Panc1 (cell line): Measurements from ENCODE around the gene HORMAD2. TPM values are rescaled to one million over a fixed set of nuclear protein-coding genes. Genes with fewer than 3 reads are reported as not detected.

Experiments used
- ATAC-seq: fragments of 200-7000 bp; cut with Tn5 transposase; 2 replicates; pipeline ENCODE4 v1.9.1; 2020; ENCODE audit warnings: mild to moderate bottlenecking, moderate library complexity
- BruUV-seq: library from RNA; stranded (reverse); fragments of 400-500 nt; replicated peaks from 2 replicates; lab custom pipeline; 2021; lab: Mats Ljungman, UMichigan
- CTCF ChIA-PET: fragments of 300-600 bp; sonication (Branson Sonifier 250); formaldehyde crosslinking; loops from one replicate; lab custom pipeline; 2022; ENCODE audit warnings: antibody characterized with exemption; lab: Charles Lee
- POLR2A ChIA-PET: fragments of 300-600 bp; sonication (Branson Sonifier 250); formaldehyde crosslinking; loops from one replicate; lab custom pipeline; 2022; ENCODE audit warnings: antibody characterized with exemption; lab: Charles Lee
- DNase-seq: peaks from one replicate; pipeline ENCODE4 v3.0.0-alpha.2; 2010; ENCODE audit warnings: low read depth, low spot score
- H3K27ac ChIP-seq: 2 replicates; pipeline ENCODE4 v1.5.1; 2011; ENCODE audit warnings: mild to moderate bottlenecking, low read length, inconsistent platforms
- H3K27me3 ChIP-seq: fragments of 200-500 bp; sonication (Bioruptor generic); 2 replicates; pipeline ENCODE4 v1.6.0; 2014; ENCODE audit warnings: low read length, inconsistent platforms; ENCODE audit not compliant: control insufficient read depth, insufficient read depth
- H3K36me3 ChIP-seq: fragments of 200-500 bp; sonication (Bioruptor generic); 2 replicates; pipeline ENCODE4 v1.5.1; 2014; ENCODE audit warnings: inconsistent platforms, mild to moderate bottlenecking, low read length, moderate library complexity; ENCODE audit not compliant: control insufficient read depth, insufficient read depth
- H3K4me1 ChIP-seq: 2 replicates; pipeline ENCODE4 v1.5.1; 2011; ENCODE audit warnings: inconsistent platforms, mild to moderate bottlenecking, low read length, moderate library complexity; ENCODE audit not compliant: control insufficient read depth, insufficient read depth
- H3K4me3 ChIP-seq, 2 experiments: 2 replicates each; pipeline ENCODE4 v1.5.1; 2011 to 2012; ENCODE audit warnings: low read depth in 2 of 2, low read length in 2 of 2, mild to moderate bottlenecking in 2 of 2, inconsistent platforms in 1 of 2, moderate library complexity in 1 of 2
- H3K9me3 ChIP-seq: fragments of 200-500 bp; sonication (Bioruptor generic); 2 replicates; pipeline ENCODE4 v1.5.1; 2014; ENCODE audit warnings: low read depth, mild to moderate bottlenecking, inconsistent platforms, low read length, moderate library complexity; ENCODE audit not compliant: control insufficient read depth, insufficient read depth
- POLR2AphosphoS5 ChIP-seq: IDR thresholded peaks from 2 replicates; pipeline ENCODE4 v1.6.1; 2012; ENCODE audit warnings: mild to moderate bottlenecking, low read depth, low read length, moderate library complexity
- SIN3A ChIP-seq: IDR thresholded peaks from 2 replicates; pipeline ENCODE4 v1.6.1; 2012; ENCODE audit warnings: low read depth, mild to moderate bottlenecking, low read length, moderate library complexity, borderline replicate concordance; ENCODE audit not compliant: insufficient read depth
- TCF7L2 ChIP-seq: IDR thresholded peaks from 2 replicates; pipeline ENCODE4 v1.6.1; 2011; ENCODE audit warnings: mild to moderate bottlenecking, low read depth, low read length, inconsistent platforms
- in situ Hi-C: cut with HindIII; loops from 2 replicates; pipeline ENCODE4 v1.10.0; 2016; ENCODE audit warnings: low sequenced_read_pairs, low pct_unique_long_range_greater_than_20kb
- intact Hi-C: fragments of 100-400 bp; cut with micrococcal nuclease; formaldehyde crosslinking; loops from one replicate; pipeline ENCODE4 v1.10.0; 2022; ENCODE audit not compliant: unreplicated experiment
- total RNA-seq: library from RNA; stranded (reverse); gene quantifications from one replicate; pipeline ENCODE4 v1.2.1, GENCODE V29; 2021; ENCODE audit not compliant: unreplicated experiment
- TF ChIP-seq, protein P1 (sequence below), 2 experiments: IDR thresholded peaks; 2 replicates each; pipeline ENCODE4 v1.6.1; 2011 to 2012; ENCODE audit warnings: low read depth in 2 of 2, control low read depth in 1 of 2, low read length in 1 of 2, mild to moderate bottlenecking in 1 of 2, moderate library complexity in 1 of 2; ENCODE audit not compliant: insufficient read depth in 1 of 2
- TF ChIP-seq, protein P2 (sequence below): fragments of 450-650 bp; IDR thresholded peaks from 2 replicates; pipeline ENCODE4 v1.5.1; 2017; ENCODE audit warnings: mild to moderate bottlenecking

Gene HORMAD2
- total RNA-seq, 1 experiment from 2014 or later = not detected

DNA sequence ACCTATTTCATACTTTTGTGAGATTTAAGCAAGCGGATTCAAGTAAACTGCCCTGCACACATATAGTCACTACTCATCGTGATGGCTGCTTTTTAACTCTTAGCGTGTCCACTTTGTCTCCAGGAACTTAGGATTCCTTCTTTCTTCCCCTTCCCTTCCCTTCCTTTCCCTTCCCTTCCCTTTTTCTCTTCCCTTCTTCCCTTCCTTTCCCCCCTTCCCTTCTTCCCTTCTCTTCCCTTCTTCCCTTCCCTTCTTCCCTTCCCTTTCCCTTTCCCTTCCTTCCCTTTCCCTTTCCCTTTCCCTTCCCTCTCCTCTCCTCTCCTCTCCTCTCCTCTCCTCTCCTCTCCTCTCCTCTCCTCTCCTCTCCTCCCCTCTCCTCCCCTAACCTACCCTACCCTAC is 100.4 kb downstream of the HORMAD2 start:
- Histone ChIP-seq H3K36me3 (no peaks in the 10 kb centered on the region), H3K9me3 (no peaks in the 10 kb centered on the region), H3K4me1 (peaks cover 21% of the 10 kb centered on the region), H3K27me3 (no peaks in the 10 kb centered on the region), H3K4me3 (no peak overlapping the region), H3K27ac (peak overlapping the region; percentile 68)
- POLR2A ChIA-PET = no interaction called here
- in situ Hi-C loops = no loop called here
- DNase-seq (no peak), ATAC-seq (no peak)
- no TSS peak for BruUV-seq
- intact Hi-C loops = no loop called here
- CTCF ChIA-PET = no interaction called here
- no peak for TF ChIP-seq SIN3A
- no peak for TF ChIP-seq POLR2AphosphoS5
- TF ChIP-seq TCF7L2 = no peak
- TF ChIP-seq, protein P1, sequence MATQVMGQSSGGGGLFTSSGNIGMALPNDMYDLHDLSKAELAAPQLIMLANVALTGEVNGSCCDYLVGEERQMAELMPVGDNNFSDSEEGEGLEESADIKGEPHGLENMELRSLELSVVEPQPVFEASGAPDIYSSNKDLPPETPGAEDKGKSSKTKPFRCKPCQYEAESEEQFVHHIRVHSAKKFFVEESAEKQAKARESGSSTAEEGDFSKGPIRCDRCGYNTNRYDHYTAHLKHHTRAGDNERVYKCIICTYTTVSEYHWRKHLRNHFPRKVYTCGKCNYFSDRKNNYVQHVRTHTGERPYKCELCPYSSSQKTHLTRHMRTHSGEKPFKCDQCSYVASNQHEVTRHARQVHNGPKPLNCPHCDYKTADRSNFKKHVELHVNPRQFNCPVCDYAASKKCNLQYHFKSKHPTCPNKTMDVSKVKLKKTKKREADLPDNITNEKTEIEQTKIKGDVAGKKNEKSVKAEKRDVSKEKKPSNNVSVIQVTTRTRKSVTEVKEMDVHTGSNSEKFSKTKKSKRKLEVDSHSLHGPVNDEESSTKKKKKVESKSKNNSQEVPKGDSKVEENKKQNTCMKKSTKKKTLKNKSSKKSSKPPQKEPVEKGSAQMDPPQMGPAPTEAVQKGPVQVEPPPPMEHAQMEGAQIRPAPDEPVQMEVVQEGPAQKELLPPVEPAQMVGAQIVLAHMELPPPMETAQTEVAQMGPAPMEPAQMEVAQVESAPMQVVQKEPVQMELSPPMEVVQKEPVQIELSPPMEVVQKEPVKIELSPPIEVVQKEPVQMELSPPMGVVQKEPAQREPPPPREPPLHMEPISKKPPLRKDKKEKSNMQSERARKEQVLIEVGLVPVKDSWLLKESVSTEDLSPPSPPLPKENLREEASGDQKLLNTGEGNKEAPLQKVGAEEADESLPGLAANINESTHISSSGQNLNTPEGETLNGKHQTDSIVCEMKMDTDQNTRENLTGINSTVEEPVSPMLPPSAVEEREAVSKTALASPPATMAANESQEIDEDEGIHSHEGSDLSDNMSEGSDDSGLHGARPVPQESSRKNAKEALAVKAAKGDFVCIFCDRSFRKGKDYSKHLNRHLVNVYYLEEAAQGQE (IDR thresholded peaks at IDR 0.05; ENCODE audit: insufficient read depth in 1 of 2, low read depth in 2 of 2, low read length in 1 of 2) = no peak
- TF ChIP-seq, protein P2, sequence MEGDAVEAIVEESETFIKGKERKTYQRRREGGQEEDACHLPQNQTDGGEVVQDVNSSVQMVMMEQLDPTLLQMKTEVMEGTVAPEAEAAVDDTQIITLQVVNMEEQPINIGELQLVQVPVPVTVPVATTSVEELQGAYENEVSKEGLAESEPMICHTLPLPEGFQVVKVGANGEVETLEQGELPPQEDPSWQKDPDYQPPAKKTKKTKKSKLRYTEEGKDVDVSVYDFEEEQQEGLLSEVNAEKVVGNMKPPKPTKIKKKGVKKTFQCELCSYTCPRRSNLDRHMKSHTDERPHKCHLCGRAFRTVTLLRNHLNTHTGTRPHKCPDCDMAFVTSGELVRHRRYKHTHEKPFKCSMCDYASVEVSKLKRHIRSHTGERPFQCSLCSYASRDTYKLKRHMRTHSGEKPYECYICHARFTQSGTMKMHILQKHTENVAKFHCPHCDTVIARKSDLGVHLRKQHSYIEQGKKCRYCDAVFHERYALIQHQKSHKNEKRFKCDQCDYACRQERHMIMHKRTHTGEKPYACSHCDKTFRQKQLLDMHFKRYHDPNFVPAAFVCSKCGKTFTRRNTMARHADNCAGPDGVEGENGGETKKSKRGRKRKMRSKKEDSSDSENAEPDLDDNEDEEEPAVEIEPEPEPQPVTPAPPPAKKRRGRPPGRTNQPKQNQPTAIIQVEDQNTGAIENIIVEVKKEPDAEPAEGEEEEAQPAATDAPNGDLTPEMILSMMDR = no peak

DNA sequence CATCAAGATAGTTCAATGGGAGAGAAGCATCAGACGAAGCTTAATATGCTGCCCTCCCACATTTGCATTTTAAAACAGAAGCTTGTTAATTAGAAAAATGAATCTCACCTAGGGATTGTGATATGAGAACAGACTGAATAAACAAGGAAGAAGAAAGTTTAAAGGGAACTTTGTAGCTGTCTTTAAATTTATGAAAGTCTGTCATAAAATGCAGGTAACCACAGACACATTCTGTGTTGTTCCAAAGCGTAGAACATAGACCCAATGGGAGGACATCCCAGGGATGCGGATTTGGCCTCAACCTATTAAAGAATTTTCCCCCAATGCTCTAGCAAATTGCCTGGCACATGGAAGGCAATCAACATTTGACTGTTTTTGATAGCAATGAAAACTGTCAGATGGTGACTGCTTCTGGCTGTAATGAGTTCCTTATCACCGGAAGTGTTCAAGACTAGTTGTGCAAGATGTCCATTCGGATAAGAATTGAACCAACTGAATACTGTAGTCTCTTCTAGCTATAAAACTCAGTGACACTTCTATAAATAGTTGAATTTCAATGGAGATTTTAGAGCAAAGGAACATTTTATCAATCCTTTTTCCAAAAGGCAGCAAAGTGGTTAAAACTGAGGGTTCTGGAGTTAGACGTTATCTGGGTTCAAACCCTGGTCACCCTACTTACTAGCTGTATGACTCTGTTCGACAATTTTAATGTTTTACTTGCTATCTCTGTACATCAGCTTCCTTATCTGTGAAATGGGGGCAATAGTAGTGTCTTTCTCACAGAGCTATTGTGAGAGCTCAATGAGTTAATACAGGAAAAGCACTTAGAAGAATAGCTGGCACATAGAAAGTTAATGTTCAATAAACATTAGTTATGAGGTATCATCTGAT is 101.4 kb downstream of the HORMAD2 start:
- H3K27ac ChIP-seq = peak overlapping the region; percentile 68
- intact Hi-C loops = no loop called here
- no peak overlapping the region for H3K4me3 ChIP-seq
- H3K4me1 ChIP-seq = peaks cover 16% of the 10 kb centered on the region
- TF ChIP-seq, protein P1 (IDR thresholded peaks at IDR 0.05; ENCODE audit: insufficient read depth in 1 of 2, low read depth in 2 of 2, low read length in 1 of 2) = no peak
- TF ChIP-seq TCF7L2 = no peak
- TF ChIP-seq, protein P2 = no peak
- H3K9me3 ChIP-seq = no peaks in the 10 kb centered on the region
- in situ Hi-C loops = no loop called here
- POLR2A ChIA-PET = no interaction called here
- DNase-seq = no peak
- H3K27me3 ChIP-seq = no peaks in the 10 kb centered on the region
- CTCF ChIA-PET = interaction anchor here (0.6 kb wide), 1 partner anchor 191 kb away, joined by 3 read pairs; no protein-coding TSS in a partner anchor
- no TSS peak for BruUV-seq
- ATAC-seq = no peak
- H3K36me3 ChIP-seq = no peaks in the 10 kb centered on the region
